ENCODE results near the gene TXK.
A peak's percentile ranks its signal among the peaks of the same experiment; 100 is the strongest.

Gene TXK

GRCh38 chr4:48047896-48048295, 86.2 kb downstream of the TXK start:
- peak; percentile 49 for DNase-seq (ENCODE audit: low read depth)
- H3K4me3 ChIP-seq (ENCODE audit: low read depth, low read length): no peak overlapping the region
- no peak for TF ChIP-seq CTCF (IDR thresholded peaks at IDR 0.05; ENCODE audit: control insufficient read depth, extremely low read depth, insufficient read depth)

- no peak for TF ChIP-seq CTCF (IDR thresholded peaks at IDR 0.05; ENCODE audit: control insufficient read depth, extremely low read depth, insufficient read depth)
- no peak overlapping the region for H3K4me3 ChIP-seq (ENCODE audit: low read depth, low read length)
- DNase-seq (ENCODE audit: low read depth): no peak
Observed at GRCh38 chr4:48047421-48047844, 86.6 kb downstream of the TXK start.

DNA sequence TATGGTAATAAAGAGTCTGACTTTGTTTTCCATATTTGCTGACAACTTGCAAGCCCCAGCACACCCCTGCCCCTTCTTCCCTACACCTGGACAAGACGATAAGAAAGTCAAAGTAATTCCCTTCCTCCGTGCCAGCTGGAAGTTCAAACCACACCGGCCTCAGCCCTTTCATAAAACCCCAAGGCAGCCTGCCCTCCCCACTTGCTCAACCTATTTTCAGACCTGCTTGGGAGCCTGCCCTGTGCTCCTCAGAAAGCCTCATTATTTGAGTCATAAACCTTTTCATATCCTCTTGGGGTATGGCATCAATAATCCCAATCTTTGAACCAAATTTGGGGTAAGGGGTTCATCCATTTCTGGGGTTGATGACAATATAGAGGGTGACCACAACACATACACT, 88.0 kb downstream of the TXK start:
- no peak overlapping the region for H3K4me3 ChIP-seq (ENCODE audit: low read depth, low read length)
- no peak for TF ChIP-seq CTCF (IDR thresholded peaks at IDR 0.05; ENCODE audit: control insufficient read depth, extremely low read depth, insufficient read depth)
- DNase-seq (ENCODE audit: low read depth): no peak

DNA sequence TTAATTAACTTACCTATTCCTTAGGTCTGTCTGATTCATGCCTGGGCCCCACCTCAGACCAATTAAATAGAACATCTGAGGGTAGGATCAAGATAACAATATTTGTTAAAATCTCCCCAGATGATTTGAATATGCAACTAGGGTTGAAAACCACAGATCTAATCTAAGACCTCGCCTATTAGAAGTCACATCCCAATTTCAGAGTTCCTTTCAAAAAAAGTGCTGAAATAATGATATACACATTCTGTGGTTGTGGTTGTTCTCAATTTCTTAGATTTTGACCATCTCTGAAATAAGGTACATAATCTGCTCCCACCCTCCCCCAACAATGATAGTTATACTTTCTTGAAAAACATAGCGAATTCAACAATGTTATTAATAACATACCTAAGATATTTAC, 89.8 kb downstream of the TXK start:
- no peak for TF ChIP-seq CTCF (IDR thresholded peaks at IDR 0.05; ENCODE audit: control insufficient read depth, extremely low read depth, insufficient read depth)
- DNase-seq (ENCODE audit: low read depth): no peak
- H3K4me3 ChIP-seq (ENCODE audit: low read depth, low read length): no peak overlapping the region

DNA sequence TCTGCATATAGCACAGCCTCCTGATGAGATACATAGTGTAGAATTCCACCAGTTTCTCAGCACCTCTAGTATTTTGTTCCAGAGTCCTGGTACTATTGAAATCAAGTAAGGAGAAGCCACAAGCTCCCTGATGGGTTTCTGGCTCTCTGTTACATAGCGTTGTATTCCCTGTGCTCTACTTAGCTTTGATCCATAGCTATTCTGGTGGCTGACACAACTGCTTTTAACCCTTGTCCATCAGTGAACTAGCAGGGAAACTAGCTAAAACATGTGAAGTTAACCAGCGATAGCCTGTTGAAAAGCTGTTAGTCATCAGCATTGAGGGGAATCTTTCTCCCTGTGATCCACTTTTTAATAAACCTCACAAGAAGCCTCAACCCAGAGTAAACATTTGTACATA, 90.5 kb downstream of the TXK start:
- no peak for TF ChIP-seq CTCF (IDR thresholded peaks at IDR 0.05; ENCODE audit: control insufficient read depth, extremely low read depth, insufficient read depth)
- H3K4me3 ChIP-seq (ENCODE audit: low read depth, low read length): no peak overlapping the region
- no peak for DNase-seq (ENCODE audit: low read depth)

DNA sequence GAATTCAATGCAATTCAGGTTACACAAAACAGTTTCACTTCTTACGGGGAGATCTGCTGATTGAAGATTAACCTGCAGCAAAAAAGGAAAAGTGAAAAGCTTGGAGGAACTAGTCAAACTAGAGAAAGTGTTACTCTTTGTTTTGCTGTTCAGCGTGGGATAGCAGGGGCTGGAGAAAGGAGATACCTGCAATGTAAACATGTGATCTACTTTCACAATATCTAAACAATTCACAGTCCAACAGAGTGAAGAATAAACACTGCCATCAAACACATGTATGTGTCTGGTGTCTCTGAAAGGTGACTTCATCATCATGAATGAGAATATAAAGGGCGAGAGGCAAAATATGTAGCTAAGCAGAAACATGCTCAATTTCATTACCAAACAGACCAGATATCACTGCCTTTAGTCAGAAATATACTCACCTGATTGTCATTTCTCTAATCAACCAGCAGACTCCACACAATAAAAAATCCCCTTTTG, 91.0 kb downstream of the TXK start:
- no peak for TF ChIP-seq CTCF (IDR thresholded peaks at IDR 0.05; ENCODE audit: control insufficient read depth, extremely low read depth, insufficient read depth)
- no peak overlapping the region for H3K4me3 ChIP-seq (ENCODE audit: low read depth, low read length)
- DNase-seq (ENCODE audit: low read depth): no peak

- TF ChIP-seq CTCF (IDR thresholded peaks at IDR 0.05; ENCODE audit: control insufficient read depth, extremely low read depth, insufficient read depth): no peak
- no peak for DNase-seq (ENCODE audit: low read depth)
- H3K4me3 ChIP-seq (ENCODE audit: low read depth, low read length): no peak overlapping the region
Observed at GRCh38 chr4:48041535-48042137, 92.4 kb downstream of the TXK start.
